Peyer's patch (tissue), 4 donors: ENCODE results near the gene SMCP.

ENCODE experiments used
- POLR2A ChIP-seq, 2 donors: fragments of 450-650 bp; IDR thresholded peaks; one replicate each; pipeline ENCODE4 v1.5.1; 2017; ENCODE audit warnings: antibody characterized with exemption in 2 of 2, mild to moderate bottlenecking in 2 of 2, moderate library complexity in 2 of 2
- TF ChIP-seq, protein P1 (sequence below), 6 experiments: fragments of 450-650 bp in 4 of 6; fragments of 200-600 bp in 2 of 6; sonication (generic) in 1 of 6; IDR thresholded peaks; one replicate each; pipeline ENCODE4 v1.5.1; 2017 to 2019; ENCODE audit warnings: antibody characterized with exemption in 6 of 6, mild to moderate bottlenecking in 3 of 6, moderate library complexity in 1 of 6

DNA sequence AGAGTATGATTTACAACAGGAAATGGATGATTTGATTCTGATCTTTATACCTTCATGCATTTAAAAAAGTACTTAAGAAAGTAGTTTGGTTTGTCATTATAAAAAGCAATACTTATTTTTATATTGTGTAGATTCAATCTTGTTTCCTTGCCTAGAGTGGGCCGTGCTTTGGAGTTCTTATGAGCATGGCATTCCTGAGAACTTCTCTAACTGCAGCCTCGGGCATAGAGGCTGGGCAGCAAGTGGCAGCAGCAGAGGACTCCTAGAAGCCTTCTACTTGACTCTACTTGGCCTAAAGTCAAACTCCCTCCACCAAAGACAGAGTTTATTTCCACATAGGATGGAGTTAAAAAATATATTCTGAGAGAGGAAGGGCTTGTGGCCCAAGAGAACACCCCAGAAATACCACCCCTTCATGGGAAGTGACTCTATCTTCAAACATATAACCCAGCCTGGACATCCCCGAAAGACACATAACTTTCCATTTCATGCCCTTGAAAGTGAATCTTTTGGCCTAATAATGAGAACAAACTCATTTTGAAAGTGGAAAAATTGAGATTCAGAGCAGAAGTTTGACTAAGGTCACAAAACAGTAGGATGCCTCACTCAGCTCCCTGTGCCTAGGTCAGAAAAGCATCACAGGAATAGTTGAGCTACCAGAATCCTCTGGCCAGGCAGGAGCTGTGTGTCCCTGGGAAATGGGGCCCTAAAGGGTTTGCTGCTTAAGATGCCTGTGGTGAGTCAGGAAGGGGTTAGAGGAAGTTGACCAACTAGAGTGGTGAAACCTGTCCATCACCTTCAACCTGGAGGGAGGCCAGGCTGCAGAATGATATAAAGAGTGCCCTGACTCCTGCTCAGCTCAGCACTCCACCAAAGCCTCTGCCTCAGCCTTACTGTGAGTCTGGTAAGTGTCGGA lies 29.8 kb downstream of the SMCP start, which contains the start of gene IVL:
- TF ChIP-seq, protein P1, sequence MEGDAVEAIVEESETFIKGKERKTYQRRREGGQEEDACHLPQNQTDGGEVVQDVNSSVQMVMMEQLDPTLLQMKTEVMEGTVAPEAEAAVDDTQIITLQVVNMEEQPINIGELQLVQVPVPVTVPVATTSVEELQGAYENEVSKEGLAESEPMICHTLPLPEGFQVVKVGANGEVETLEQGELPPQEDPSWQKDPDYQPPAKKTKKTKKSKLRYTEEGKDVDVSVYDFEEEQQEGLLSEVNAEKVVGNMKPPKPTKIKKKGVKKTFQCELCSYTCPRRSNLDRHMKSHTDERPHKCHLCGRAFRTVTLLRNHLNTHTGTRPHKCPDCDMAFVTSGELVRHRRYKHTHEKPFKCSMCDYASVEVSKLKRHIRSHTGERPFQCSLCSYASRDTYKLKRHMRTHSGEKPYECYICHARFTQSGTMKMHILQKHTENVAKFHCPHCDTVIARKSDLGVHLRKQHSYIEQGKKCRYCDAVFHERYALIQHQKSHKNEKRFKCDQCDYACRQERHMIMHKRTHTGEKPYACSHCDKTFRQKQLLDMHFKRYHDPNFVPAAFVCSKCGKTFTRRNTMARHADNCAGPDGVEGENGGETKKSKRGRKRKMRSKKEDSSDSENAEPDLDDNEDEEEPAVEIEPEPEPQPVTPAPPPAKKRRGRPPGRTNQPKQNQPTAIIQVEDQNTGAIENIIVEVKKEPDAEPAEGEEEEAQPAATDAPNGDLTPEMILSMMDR (IDR thresholded peaks at IDR 0.05): no peak
- no peak for TF ChIP-seq POLR2A (IDR thresholded peaks at IDR 0.05)
